ENCODE results near the gene PTCRA.

The PTCRA gene

GRCh38 chr6:42911171-42912021, 4.5 kb upstream of the PTCRA start:
- in situ Hi-C loops (cut with HindIII; ENCODE audit: low sequenced_read_pairs): no loop called here
- peak; percentile 7 for TF ChIP-seq CTCF (IDR thresholded peaks at IDR 0.05; ENCODE audit: low read depth, low read length, missing control alignments)
- no peak for DNase-seq (ENCODE audit: low read depth)
- peak overlapping the region; percentile 29 for H3K4me3 ChIP-seq (ENCODE audit: low read depth, low read length)

DNA sequence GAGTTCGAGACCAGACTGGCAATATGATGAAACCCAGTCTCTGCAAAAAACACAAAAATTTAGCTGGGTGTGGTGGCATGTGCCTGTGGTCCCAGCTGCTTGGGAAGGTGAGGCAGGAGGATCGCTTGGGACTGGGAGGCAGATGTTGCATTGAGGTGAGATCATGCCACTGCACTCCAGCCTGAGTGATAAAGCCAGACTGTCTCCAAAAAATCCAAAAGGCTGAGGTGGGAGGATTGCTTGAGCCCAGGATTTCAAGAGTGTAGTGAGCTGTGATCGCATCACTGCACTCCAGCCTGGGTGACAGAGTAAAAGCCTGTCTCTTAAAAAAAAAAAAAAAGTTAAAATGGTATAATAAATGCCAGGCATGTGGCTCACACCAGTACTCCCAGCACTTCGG, 1.3 kb upstream of the PTCRA start:
- in situ Hi-C loops (cut with HindIII; ENCODE audit: low sequenced_read_pairs): no loop called here
- H3K4me3 ChIP-seq (ENCODE audit: low read depth, low read length): no peak overlapping the region
- no peak for TF ChIP-seq CTCF (IDR thresholded peaks at IDR 0.05; ENCODE audit: low read depth, low read length, missing control alignments)
- no peak for DNase-seq (ENCODE audit: low read depth)

DNA sequence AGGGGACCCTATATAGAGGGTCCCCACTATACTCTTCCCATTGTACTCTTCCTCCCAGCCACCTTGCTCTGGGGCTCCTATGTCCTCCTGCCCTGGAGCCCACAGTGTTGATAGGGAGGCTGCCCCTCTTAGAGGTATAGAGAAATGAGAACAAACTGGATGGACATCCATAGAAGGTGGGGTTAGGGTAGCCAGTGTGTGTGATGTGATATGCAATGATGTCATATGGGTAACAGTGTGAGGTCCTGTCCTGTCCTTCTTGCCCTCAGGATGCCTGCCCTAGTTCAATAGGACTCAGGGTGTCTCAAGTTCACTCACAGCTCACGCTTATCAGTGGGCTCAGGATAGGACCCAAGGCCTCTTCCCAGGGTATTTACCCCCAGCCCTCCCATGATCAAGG, 435 bp downstream of the PTCRA start:
- in situ Hi-C loops (cut with HindIII; ENCODE audit: low sequenced_read_pairs): no loop called here
- no peak overlapping the region for H3K4me3 ChIP-seq (ENCODE audit: low read depth, low read length)
- no peak for TF ChIP-seq CTCF (IDR thresholded peaks at IDR 0.05; ENCODE audit: low read depth, low read length, missing control alignments)
- no peak for DNase-seq (ENCODE audit: low read depth)

- in situ Hi-C loops (cut with HindIII; ENCODE audit: low sequenced_read_pairs): no loop called here
- no peak overlapping the region for H3K4me3 ChIP-seq (ENCODE audit: low read depth, low read length)
- DNase-seq (ENCODE audit: low read depth): no peak
- TF ChIP-seq CTCF (IDR thresholded peaks at IDR 0.05; ENCODE audit: low read depth, low read length, missing control alignments): no peak
These were observed 5.9 kb downstream of the PTCRA start for GRCh38 chr6:42921801-42922200.

- no peak for DNase-seq (ENCODE audit: low read depth)
- no peak for TF ChIP-seq CTCF (IDR thresholded peaks at IDR 0.05; ENCODE audit: low read depth, low read length, missing control alignments)
- in situ Hi-C loops (cut with HindIII; ENCODE audit: low sequenced_read_pairs): no loop called here
- H3K4me3 ChIP-seq (ENCODE audit: low read depth, low read length): no peak overlapping the region
These were observed 7.8 kb downstream of the PTCRA start for GRCh38 chr6:42923666-42924065.

GRCh38 chr6:42925248-42925857, 9.5 kb downstream of the PTCRA start:
- H3K4me3 ChIP-seq (ENCODE audit: low read depth, low read length): no peak overlapping the region
- no peak for DNase-seq (ENCODE audit: low read depth)
- TF ChIP-seq CTCF (IDR thresholded peaks at IDR 0.05; ENCODE audit: low read depth, low read length, missing control alignments): no peak
- in situ Hi-C loops (cut with HindIII; ENCODE audit: low sequenced_read_pairs): no loop called here
